PC-3 (cell line): ENCODE data around the gene CPZ. TPM values are rescaled to one million over a fixed set of nuclear protein-coding genes. Genes with fewer than 3 reads are reported as not detected.

ENCODE experiments used
- ATAC-seq: fragments of 200-7000 bp; cut with Tn5 transposase; 2 replicates; pipeline ENCODE4 v1.9.1; 2020; ENCODE audit warnings: mild to moderate bottlenecking, moderate library complexity
- BruUV-seq: library from RNA; stranded (reverse); fragments of 400-500 nt; replicated peaks from 2 replicates; lab custom pipeline; 2021; lab: Mats Ljungman, UMichigan
- CTCF ChIA-PET: fragments of 300-600 bp; sonication (Branson Sonifier 250); formaldehyde crosslinking; loops from one replicate; lab custom pipeline; 2022; ENCODE audit warnings: antibody characterized with exemption; lab: Charles Lee
- POLR2A ChIA-PET: fragments of 300-600 bp; sonication (Branson Sonifier 250); formaldehyde crosslinking; loops from one replicate; lab custom pipeline; 2022; ENCODE audit warnings: antibody characterized with exemption; ENCODE audit not compliant: unreplicated experiment; lab: Charles Lee
- DNase-seq: peaks from one replicate; pipeline ENCODE4 v3.0.0-alpha.2; 2015
- H2AFZ ChIP-seq: fragments of 300-600 bp; sonication (generic); 2 replicates; pipeline ENCODE4 v1.6.0; 2016; ENCODE audit warnings: antibody characterized with exemption, low read length
- H3F3A ChIP-seq: fragments of 300-600 bp; sonication (generic); one replicate; pipeline ENCODE4 v1.6.0; 2017; ENCODE audit warnings: antibody characterized with exemption, low read length, control low read depth, mild to moderate bottlenecking; ENCODE audit not compliant: unreplicated experiment
- H3K27ac ChIP-seq: fragments of 300-600 bp; sonication (generic); 2 replicates; pipeline ENCODE4 v1.5.1; 2016; ENCODE audit warnings: mild to moderate bottlenecking, low read length
- H3K27me3 ChIP-seq: fragments of 300-600 bp; sonication (generic); 2 replicates; pipeline ENCODE4 v1.6.1; 2016; ENCODE audit warnings: low read length, mixed read lengths
- H3K36me3 ChIP-seq: fragments of 300-600 bp; sonication (generic); 2 replicates; pipeline ENCODE4 v1.6.1; 2016; ENCODE audit warnings: low read depth, mixed run types, low read length, mixed read lengths
- H3K4me1 ChIP-seq: fragments of 300-600 bp; sonication (generic); 2 replicates; pipeline ENCODE4 v1.5.1; 2016; ENCODE audit warnings: low read length; ENCODE audit not compliant: insufficient read depth
- H3K4me2 ChIP-seq: fragments of 300-600 bp; sonication (generic); 2 replicates; pipeline ENCODE4 v1.6.0; 2016; ENCODE audit warnings: low read length
- H3K4me3 ChIP-seq: fragments of 300-600 bp; sonication (generic); 2 replicates; pipeline ENCODE4 v1.5.1; 2016; ENCODE audit warnings: mild to moderate bottlenecking, low read length, mixed read lengths
- H3K79me2 ChIP-seq: fragments of 300-600 bp; sonication (generic); 2 replicates; pipeline ENCODE4 v1.6.1; 2017; ENCODE audit warnings: low read length, mixed read lengths
- H3K9ac ChIP-seq: fragments of 300-600 bp; sonication (generic); 2 replicates; pipeline ENCODE4 v1.6.0; 2016; ENCODE audit warnings: mild to moderate bottlenecking, low read length
- H3K9me2 ChIP-seq: fragments of 300-600 bp; sonication (generic); replicated peaks from 2 replicates; pipeline ENCODE4 v1.6.1; 2016; ENCODE audit warnings: mixed run types, low read length, mixed read lengths
- H3K9me3 ChIP-seq: fragments of 300-600 bp; sonication (generic); 2 replicates; pipeline ENCODE4 v1.6.1; 2016; ENCODE audit warnings: low read length, mixed read lengths
- H4K20me1 ChIP-seq: fragments of 300-600 bp; sonication (generic); 2 replicates; pipeline ENCODE4 v1.6.1; 2016; ENCODE audit warnings: low read length, mixed read lengths
- EZH2 ChIP-seq: fragments of 300-600 bp; sonication (generic); IDR thresholded peaks from one replicate; pipeline ENCODE4 v1.6.1; 2017; ENCODE audit warnings: antibody characterized with exemption, mild to moderate bottlenecking, low read length; ENCODE audit not compliant: unreplicated experiment
- EZH2phosphoT487 ChIP-seq: fragments of 300-600 bp; sonication (generic); IDR thresholded peaks from 2 replicates; pipeline ENCODE4 v1.6.1; 2018; ENCODE audit warnings: mild to moderate bottlenecking, antibody characterized with exemption, low read length, borderline replicate concordance
- intact Hi-C: fragments of 100-400 bp; cut with micrococcal nuclease; formaldehyde crosslinking; loops from 2 replicates; pipeline ENCODE4 v1.9.0; 2023
- total RNA-seq: library from RNA; depleted of rRNA; stranded (reverse); fragments of >200 nt; gene quantifications from 2 replicates; pipeline ENCODE4 v1.2.3, GENCODE V29; 2014
- TF ChIP-seq, protein P1 (sequence below): fragments of 300-600 bp; sonication (generic); conservative IDR thresholded peaks from 2 replicates; pipeline ENCODE4 v1.5.1; 2017; ENCODE audit warnings: antibody characterized with exemption, low read depth, mild to moderate bottlenecking, low read length

The CPZ gene
- total RNA-seq, 1 experiment from 2014 or later, result 27.9 TPM

DNA sequence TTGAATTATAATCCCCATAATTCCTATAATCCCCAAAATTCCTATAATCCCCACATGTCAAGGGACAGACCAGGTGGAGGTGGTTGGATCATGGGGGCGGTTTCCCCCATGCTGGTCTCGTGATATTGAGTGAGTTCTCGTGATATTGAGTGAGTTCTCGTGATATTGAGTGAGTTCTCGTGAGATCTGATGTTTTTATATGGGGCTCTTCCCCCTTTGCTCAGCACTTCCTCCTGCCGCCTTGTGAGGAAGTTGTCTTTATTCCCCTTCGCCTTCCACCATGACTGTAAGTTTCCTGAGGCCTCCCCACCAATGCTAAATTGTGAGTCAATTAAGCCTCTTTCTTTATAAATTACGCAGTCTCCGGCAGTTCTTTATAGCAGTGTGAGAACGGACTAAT is 48.9 kb upstream of the CPZ start:
- H3K9ac ChIP-seq, result no peak overlapping the region
- ATAC-seq, result no peak
- no peaks in the 10 kb centered on the region for H3K79me2 ChIP-seq
- no TSS peak for BruUV-seq
- H3K36me3 ChIP-seq, result no peaks in the 10 kb centered on the region
- intact Hi-C loops, result no loop called here
- H3K27ac ChIP-seq, result no peak overlapping the region
- H3F3A ChIP-seq, result no peaks in the 10 kb centered on the region
- H3K9me3 ChIP-seq, result no peaks in the 10 kb centered on the region
- H4K20me1 ChIP-seq, result no peaks in the 10 kb centered on the region
- no peaks in the 10 kb centered on the region for H3K27me3 ChIP-seq
- TF ChIP-seq EZH2, result no peak
- TF ChIP-seq EZH2phosphoT487, result no peak
- TF ChIP-seq, protein P1, sequence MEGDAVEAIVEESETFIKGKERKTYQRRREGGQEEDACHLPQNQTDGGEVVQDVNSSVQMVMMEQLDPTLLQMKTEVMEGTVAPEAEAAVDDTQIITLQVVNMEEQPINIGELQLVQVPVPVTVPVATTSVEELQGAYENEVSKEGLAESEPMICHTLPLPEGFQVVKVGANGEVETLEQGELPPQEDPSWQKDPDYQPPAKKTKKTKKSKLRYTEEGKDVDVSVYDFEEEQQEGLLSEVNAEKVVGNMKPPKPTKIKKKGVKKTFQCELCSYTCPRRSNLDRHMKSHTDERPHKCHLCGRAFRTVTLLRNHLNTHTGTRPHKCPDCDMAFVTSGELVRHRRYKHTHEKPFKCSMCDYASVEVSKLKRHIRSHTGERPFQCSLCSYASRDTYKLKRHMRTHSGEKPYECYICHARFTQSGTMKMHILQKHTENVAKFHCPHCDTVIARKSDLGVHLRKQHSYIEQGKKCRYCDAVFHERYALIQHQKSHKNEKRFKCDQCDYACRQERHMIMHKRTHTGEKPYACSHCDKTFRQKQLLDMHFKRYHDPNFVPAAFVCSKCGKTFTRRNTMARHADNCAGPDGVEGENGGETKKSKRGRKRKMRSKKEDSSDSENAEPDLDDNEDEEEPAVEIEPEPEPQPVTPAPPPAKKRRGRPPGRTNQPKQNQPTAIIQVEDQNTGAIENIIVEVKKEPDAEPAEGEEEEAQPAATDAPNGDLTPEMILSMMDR, result no peak
- ChIA-PET POLR2A (no interaction called here), CTCF (no interaction called here)
- no peak overlapping the region for H3K4me2 ChIP-seq
- peaks cover 37% of the 10 kb centered on the region for H3K4me1 ChIP-seq
- no peak for DNase-seq
- no peak overlapping the region for H2AFZ ChIP-seq
- H3K9me2 ChIP-seq, result no peaks in the 10 kb centered on the region
- H3K4me3 ChIP-seq, result no peak overlapping the region

DNA sequence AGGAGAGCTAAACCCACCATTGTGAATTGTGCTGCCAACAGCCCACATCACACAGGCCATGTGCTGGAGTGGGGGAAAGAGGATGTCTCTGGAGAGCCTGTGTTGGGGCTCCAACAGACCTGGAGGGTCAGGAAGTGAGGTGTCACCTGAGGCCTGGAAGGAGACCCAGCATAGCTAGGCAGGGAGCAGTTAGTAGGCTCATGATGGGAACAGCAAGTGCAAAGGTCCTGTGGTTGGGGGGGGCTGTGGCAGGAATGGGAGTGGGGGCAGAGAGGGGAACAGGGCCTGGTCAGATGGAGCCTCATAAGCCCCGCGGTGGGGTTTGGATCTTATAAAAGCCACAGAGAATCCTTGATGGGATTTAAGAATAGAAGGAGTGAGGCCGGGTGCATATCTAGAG is 48.3 kb upstream of the CPZ start:
- H3K9me2 ChIP-seq, result no peaks in the 10 kb centered on the region
- ChIA-PET POLR2A (no interaction called here), CTCF (no interaction called here)
- no peaks in the 10 kb centered on the region for H3K27me3 ChIP-seq
- no peaks in the 10 kb centered on the region for H3K79me2 ChIP-seq
- H3K9ac ChIP-seq, result no peak overlapping the region
- H4K20me1 ChIP-seq, result no peaks in the 10 kb centered on the region
- H3K4me1 ChIP-seq, result peaks cover 38% of the 10 kb centered on the region
- no peak for DNase-seq
- no peaks in the 10 kb centered on the region for H3F3A ChIP-seq
- no peak overlapping the region for H3K4me3 ChIP-seq
- no peaks in the 10 kb centered on the region for H3K9me3 ChIP-seq
- no peaks in the 10 kb centered on the region for H3K36me3 ChIP-seq
- no peak overlapping the region for H3K27ac ChIP-seq
- no peak for ATAC-seq
- intact Hi-C loops, result no loop called here
- no TSS peak for BruUV-seq
- no peak overlapping the region for H2AFZ ChIP-seq
- H3K4me2 ChIP-seq, result no peak overlapping the region
- TF ChIP-seq, protein P1, result no peak
- TF ChIP-seq EZH2 (no peak), EZH2phosphoT487 (no peak)

DNA sequence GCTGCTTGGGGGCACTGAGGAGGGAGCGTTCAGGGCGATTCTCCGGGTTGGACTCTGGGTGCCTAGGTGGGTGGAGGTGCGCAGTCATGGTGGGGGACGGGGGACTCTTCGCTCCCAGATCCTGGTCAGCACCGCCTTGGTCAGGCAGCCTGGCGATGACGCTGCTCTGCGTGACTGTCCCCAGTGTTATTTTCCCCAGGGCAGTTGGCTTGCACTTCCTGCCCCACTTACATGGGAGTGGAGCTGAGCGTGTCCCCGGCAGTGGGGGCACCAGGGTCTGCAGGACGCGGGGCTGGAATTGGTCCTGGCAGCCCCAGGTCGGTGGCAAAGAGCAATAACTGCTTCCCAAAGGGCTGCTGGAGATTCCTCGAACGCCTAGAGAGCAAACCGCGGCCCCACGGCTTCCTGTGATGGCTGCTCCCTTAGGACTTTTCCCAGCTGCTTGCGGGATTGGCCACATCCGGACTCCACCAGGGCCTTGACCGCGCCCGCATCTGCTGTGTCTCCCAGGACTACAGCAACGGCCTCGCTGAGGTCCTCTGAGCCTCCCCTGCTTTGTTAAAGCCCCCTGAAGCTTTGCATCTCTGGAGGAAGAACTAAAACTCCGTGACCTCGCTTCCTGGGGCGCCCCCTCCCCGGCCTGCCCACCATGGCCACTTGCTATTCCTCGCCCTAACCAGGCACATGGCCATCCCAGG is 47.7 kb upstream of the CPZ start:
- Histone ChIP-seq H3K36me3 (no peaks in the 10 kb centered on the region), H3K9ac (no peak overlapping the region), H3K9me3 (no peaks in the 10 kb centered on the region), H3K4me1 (peaks cover 38% of the 10 kb centered on the region), H2AFZ (no peak overlapping the region), H3F3A (no peaks in the 10 kb centered on the region), H3K79me2 (no peaks in the 10 kb centered on the region), H3K4me2 (no peak overlapping the region), H3K27ac (no peak overlapping the region), H3K9me2 (no peaks in the 10 kb centered on the region), H3K27me3 (no peaks in the 10 kb centered on the region), H3K4me3 (no peak overlapping the region), H4K20me1 (no peaks in the 10 kb centered on the region)
- ChIA-PET POLR2A (no interaction called here), CTCF (no interaction called here)
- DNase-seq (no peak), ATAC-seq (no peak)
- intact Hi-C loops, result loop anchor here (5.0 kb wide), 1 partner anchor 47 kb away; the partner anchor contains the start of gene CPZ
- no peak for TF ChIP-seq EZH2phosphoT487
- TF ChIP-seq, protein P1, result no peak
- TF ChIP-seq EZH2, result no peak
- BruUV-seq, result no TSS peak
